Loucy (cell line): ENCODE results near the gene SCUBE2.

Experiments
- EZH2phosphoT487 ChIP-seq: fragments of 200-600 bp; IDR thresholded peaks from 2 replicates; pipeline ENCODE4 v1.6.1; 2018; ENCODE audit warnings: antibody characterized with exemption, mild to moderate bottlenecking, moderate library complexity, borderline replicate concordance
- TF ChIP-seq, protein P1 (sequence below): fragments of 200-600 bp; sonication (generic); conservative IDR thresholded peaks from 2 replicates; pipeline ENCODE4 v1.5.1; 2014; ENCODE audit warnings: mild to moderate bottlenecking, antibody characterized with exemption, low read length

DNA sequence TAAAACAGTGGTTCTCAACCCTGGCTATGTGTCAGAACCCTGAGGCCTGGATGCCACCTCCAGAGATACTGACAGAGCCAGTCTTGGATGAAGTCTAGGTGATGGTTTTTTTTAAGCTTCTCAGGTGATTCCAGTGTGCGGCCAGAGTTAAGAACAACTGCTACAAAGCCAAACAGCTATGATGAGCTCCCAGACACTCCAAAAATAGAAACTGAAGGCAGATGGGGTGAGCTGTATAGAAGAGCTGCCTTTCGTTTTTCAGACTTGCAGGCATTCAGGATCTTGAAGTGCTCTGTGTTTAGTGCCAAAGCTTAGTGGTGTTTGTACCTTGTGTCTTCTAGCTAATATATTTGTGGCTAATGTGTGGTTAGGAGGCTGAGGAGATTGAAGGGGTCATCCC lies 14.2 kb downstream of the SCUBE2 start:
- TF ChIP-seq, protein P1, sequence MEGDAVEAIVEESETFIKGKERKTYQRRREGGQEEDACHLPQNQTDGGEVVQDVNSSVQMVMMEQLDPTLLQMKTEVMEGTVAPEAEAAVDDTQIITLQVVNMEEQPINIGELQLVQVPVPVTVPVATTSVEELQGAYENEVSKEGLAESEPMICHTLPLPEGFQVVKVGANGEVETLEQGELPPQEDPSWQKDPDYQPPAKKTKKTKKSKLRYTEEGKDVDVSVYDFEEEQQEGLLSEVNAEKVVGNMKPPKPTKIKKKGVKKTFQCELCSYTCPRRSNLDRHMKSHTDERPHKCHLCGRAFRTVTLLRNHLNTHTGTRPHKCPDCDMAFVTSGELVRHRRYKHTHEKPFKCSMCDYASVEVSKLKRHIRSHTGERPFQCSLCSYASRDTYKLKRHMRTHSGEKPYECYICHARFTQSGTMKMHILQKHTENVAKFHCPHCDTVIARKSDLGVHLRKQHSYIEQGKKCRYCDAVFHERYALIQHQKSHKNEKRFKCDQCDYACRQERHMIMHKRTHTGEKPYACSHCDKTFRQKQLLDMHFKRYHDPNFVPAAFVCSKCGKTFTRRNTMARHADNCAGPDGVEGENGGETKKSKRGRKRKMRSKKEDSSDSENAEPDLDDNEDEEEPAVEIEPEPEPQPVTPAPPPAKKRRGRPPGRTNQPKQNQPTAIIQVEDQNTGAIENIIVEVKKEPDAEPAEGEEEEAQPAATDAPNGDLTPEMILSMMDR, result no peak
- TF ChIP-seq EZH2phosphoT487, result no peak
